ENCODE measurements around the gene CCDC196.
"Not testable (repeated sequence)": the region's sequence is repeated elsewhere in the genome, so short reads cannot be mapped to it uniquely, and the experiment has no call there.

CCDC196 gene

GRCh38 chr14:66545191-66545590 lies 59.0 kb downstream of the CCDC196 start:
- in situ Hi-C loops (cut with MboI; ENCODE audit: low sequenced_read_pairs), result not testable (repeated sequence)

GRCh38 chr14:66545751-66546150 lies 59.6 kb downstream of the CCDC196 start:
- in situ Hi-C loops (cut with MboI; ENCODE audit: low sequenced_read_pairs), result not testable (repeated sequence)
